ENCODE results near the gene ATP2B3.
A peak's percentile ranks its signal among the peaks of the same experiment; 100 is the strongest.

ATP2B3 gene

GRCh38 chrX:153538424-153538823 lies 21.0 kb downstream of the ATP2B3 start:
- DNase-seq, result no peak

- peak; percentile 48 for DNase-seq
These were observed 21.9 kb downstream of the ATP2B3 start for GRCh38 chrX:153539171-153539978.

- DNase-seq, result no peak
These were observed 22.5 kb downstream of the ATP2B3 start for GRCh38 chrX:153539979-153540358.

- DNase-seq, result no peak
These were observed 27.3 kb downstream of the ATP2B3 start for GRCh38 chrX:153544727-153545126.

GRCh38 chrX:153546386-153546785 lies 28.9 kb downstream of the ATP2B3 start:
- no peak for DNase-seq

GRCh38 chrX:153547195-153547594 lies 29.8 kb downstream of the ATP2B3 start:
- DNase-seq, result no peak

- no peak for DNase-seq
These were observed 31.8 kb downstream of the ATP2B3 start for GRCh38 chrX:153549231-153549630.

- no peak for DNase-seq
These were observed 32.4 kb downstream of the ATP2B3 start for GRCh38 chrX:153549807-153550206.

GRCh38 chrX:153551135-153551534 lies 33.7 kb downstream of the ATP2B3 start:
- peak; percentile 15 for DNase-seq

- DNase-seq, result peak; percentile 40
These were observed 37.2 kb downstream of the ATP2B3 start for GRCh38 chrX:153554519-153555167.

GRCh38 chrX:153556767-153557166 lies 39.3 kb downstream of the ATP2B3 start:
- no peak for DNase-seq

- DNase-seq, result no peak
These were observed 40.3 kb downstream of the ATP2B3 start for GRCh38 chrX:153557618-153558355.

- no peak for DNase-seq
These were observed 42.6 kb downstream of the ATP2B3 start for GRCh38 chrX:153560000-153560399.

GRCh38 chrX:153560466-153560865 lies 43.0 kb downstream of the ATP2B3 start:
- DNase-seq, result no peak

GRCh38 chrX:153561337-153561736 lies 43.9 kb downstream of the ATP2B3 start:
- no peak for DNase-seq

GRCh38 chrX:153562546-153562945 lies 45.1 kb downstream of the ATP2B3 start:
- no peak for DNase-seq

- no peak for DNase-seq
These were observed 46.7 kb downstream of the ATP2B3 start for GRCh38 chrX:153564047-153564606.

- DNase-seq, result no peak
These were observed 48.6 kb downstream of the ATP2B3 start for GRCh38 chrX:153565996-153566580.

GRCh38 chrX:153568451-153569011 lies 51.1 kb downstream of the ATP2B3 start:
- DNase-seq, result no peak

- DNase-seq, result no peak
These were observed 52.0 kb downstream of the ATP2B3 start for GRCh38 chrX:153569475-153569874.

GRCh38 chrX:153571534-153571908 lies 54.1 kb downstream of the ATP2B3 start:
- DNase-seq, result no peak

- no peak for DNase-seq
These were observed 55.2 kb downstream of the ATP2B3 start for GRCh38 chrX:153572601-153573000.
